Neural progenitor cell (in vitro differentiated cells): ENCODE measurements around the gene PRRX1.

Experiments
- EZH2 ChIP-seq: fragments of 200-600 bp; sonication (generic); IDR thresholded peaks from 2 replicates; pipeline ENCODE4 v1.6.1; 2017; ENCODE audit warnings: antibody characterized with exemption, mild to moderate bottlenecking, moderate library complexity
- EZH2phosphoT487 ChIP-seq: fragments of 200-600 bp; sonication (generic); IDR thresholded peaks from 2 replicates; pipeline ENCODE4 v1.6.1; 2017; ENCODE audit warnings: antibody characterized with exemption
- TF ChIP-seq, protein P1 (sequence below): fragments of 200-600 bp; sonication (generic); IDR thresholded peaks from 2 replicates; pipeline ENCODE4 v1.5.1; 2017; ENCODE audit warnings: antibody characterized with exemption, mild to moderate bottlenecking

GRCh38 chr1:170674986-170675385, 11.1 kb downstream of the PRRX1 start:
- TF ChIP-seq, protein P1, sequence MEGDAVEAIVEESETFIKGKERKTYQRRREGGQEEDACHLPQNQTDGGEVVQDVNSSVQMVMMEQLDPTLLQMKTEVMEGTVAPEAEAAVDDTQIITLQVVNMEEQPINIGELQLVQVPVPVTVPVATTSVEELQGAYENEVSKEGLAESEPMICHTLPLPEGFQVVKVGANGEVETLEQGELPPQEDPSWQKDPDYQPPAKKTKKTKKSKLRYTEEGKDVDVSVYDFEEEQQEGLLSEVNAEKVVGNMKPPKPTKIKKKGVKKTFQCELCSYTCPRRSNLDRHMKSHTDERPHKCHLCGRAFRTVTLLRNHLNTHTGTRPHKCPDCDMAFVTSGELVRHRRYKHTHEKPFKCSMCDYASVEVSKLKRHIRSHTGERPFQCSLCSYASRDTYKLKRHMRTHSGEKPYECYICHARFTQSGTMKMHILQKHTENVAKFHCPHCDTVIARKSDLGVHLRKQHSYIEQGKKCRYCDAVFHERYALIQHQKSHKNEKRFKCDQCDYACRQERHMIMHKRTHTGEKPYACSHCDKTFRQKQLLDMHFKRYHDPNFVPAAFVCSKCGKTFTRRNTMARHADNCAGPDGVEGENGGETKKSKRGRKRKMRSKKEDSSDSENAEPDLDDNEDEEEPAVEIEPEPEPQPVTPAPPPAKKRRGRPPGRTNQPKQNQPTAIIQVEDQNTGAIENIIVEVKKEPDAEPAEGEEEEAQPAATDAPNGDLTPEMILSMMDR: no peak
- TF ChIP-seq EZH2 (no peak), EZH2phosphoT487 (no peak)
